Mesenchymal stem cell (in vitro differentiated cells and primary cell): ENCODE data around the gene RAP1GAP2.

ENCODE experiments used
- DNase-seq: peaks from one replicate; pipeline ENCODE4 v3.0.0-alpha.2; 2013
- H2AFZ ChIP-seq: one replicate; pipeline ENCODE4 v1.6.1; 2013; ENCODE audit warnings: low read depth, mild to moderate bottlenecking, control low read depth, inconsistent platforms, low read length, moderate library complexity
- H2AK5ac ChIP-seq: 2 replicates; pipeline ENCODE4 v1.6.1; 2013; ENCODE audit warnings: low read length, moderate library complexity, mild to moderate bottlenecking, inconsistent platforms; ENCODE audit not compliant: severe bottlenecking
- H2BK120ac ChIP-seq: one replicate; pipeline ENCODE4 v1.6.1; 2013; ENCODE audit warnings: low read depth, mild to moderate bottlenecking, inconsistent platforms, low read length, moderate library complexity
- H2BK12ac ChIP-seq, 2 experiments: one replicate each; pipeline ENCODE4 v1.6.1; 2013; ENCODE audit warnings: inconsistent platforms in 2 of 2, low read length in 2 of 2, mild to moderate bottlenecking in 2 of 2, moderate library complexity in 2 of 2, control low read depth in 1 of 2
- H2BK15ac ChIP-seq: one replicate; pipeline ENCODE4 v1.6.1; 2013; ENCODE audit warnings: mild to moderate bottlenecking, low read depth, inconsistent platforms; ENCODE audit not compliant: poor library complexity, severe bottlenecking
- H2BK5ac ChIP-seq: 2 replicates; pipeline ENCODE4 v1.6.1; 2013; ENCODE audit warnings: low read depth, mild to moderate bottlenecking, low read length, control low read depth, inconsistent platforms; ENCODE audit not compliant: poor library complexity, severe bottlenecking
- H3K14ac ChIP-seq, 2 experiments: one replicate each; pipeline ENCODE4 v1.6.1; 2013; ENCODE audit warnings: inconsistent platforms in 2 of 2, low read length in 2 of 2, control low read depth in 1 of 2, mild to moderate bottlenecking in 1 of 2, moderate library complexity in 1 of 2
- H3K18ac ChIP-seq, 2 experiments: one replicate each; pipeline ENCODE4 v1.6.1; 2013; ENCODE audit warnings: inconsistent platforms in 2 of 2, low read length in 2 of 2, control low read depth in 1 of 2, low read depth in 1 of 2, mild to moderate bottlenecking in 1 of 2
- H3K23ac ChIP-seq, 2 experiments: one replicate each; pipeline ENCODE4 v1.6.1; 2013; ENCODE audit warnings: inconsistent platforms in 2 of 2, low read length in 2 of 2, mild to moderate bottlenecking in 2 of 2, moderate library complexity in 2 of 2, control low read depth in 1 of 2
- H3K27ac ChIP-seq: 2 replicates; pipeline ENCODE4 v1.5.1; 2013; ENCODE audit warnings: mild to moderate bottlenecking, moderate library complexity, low read length, control low read depth, inconsistent platforms; ENCODE audit not compliant: poor library complexity, severe bottlenecking
- H3K27me3 ChIP-seq, 2 experiments: 2 replicates each; pipeline versions ENCODE4 v1.6.1 to v1.7.0; 2013; ENCODE audit warnings: low read length in 2 of 2, mild to moderate bottlenecking in 2 of 2, moderate library complexity in 2 of 2, control low read depth in 1 of 2, inconsistent platforms in 1 of 2; ENCODE audit not compliant: control insufficient read depth in 1 of 2, insufficient read depth in 1 of 2
- H3K36me3 ChIP-seq, 2 experiments: 2 replicates each; pipeline versions ENCODE4 v1.6.1 to v1.7.0; 2013; ENCODE audit warnings: low read length in 2 of 2, control low read depth in 1 of 2, inconsistent platforms in 1 of 2, low read depth in 1 of 2, mild to moderate bottlenecking in 1 of 2; ENCODE audit not compliant: insufficient read depth in 2 of 2, control insufficient read depth in 1 of 2
- H3K4ac ChIP-seq, 2 experiments: one replicate each; pipeline ENCODE4 v1.6.1; 2013; ENCODE audit warnings: inconsistent platforms in 2 of 2, low read length in 2 of 2, mild to moderate bottlenecking in 2 of 2, moderate library complexity in 2 of 2, control low read depth in 1 of 2, low read depth in 1 of 2
- H3K4me1 ChIP-seq: 2 replicates; pipeline ENCODE4 v1.6.1; 2013; ENCODE audit warnings: low read depth, low read length, control low read depth; ENCODE audit not compliant: control insufficient read depth, insufficient read depth
- H3K4me2 ChIP-seq: 2 replicates; pipeline ENCODE4 v1.6.1; 2013; ENCODE audit warnings: low read length, mild to moderate bottlenecking, inconsistent platforms; ENCODE audit not compliant: poor library complexity, severe bottlenecking
- H3K4me3 ChIP-seq, 2 experiments: 2 replicates each; pipeline versions ENCODE4 v1.5.1 to v1.7.0; 2013; ENCODE audit warnings: low read length in 2 of 2, mild to moderate bottlenecking in 2 of 2, control low read depth in 1 of 2, low read depth in 1 of 2; ENCODE audit not compliant: insufficient read depth in 1 of 2
- H3K79me1 ChIP-seq: replicated peaks from 2 replicates; pipeline ENCODE4 v1.6.1; 2013; ENCODE audit warnings: mild to moderate bottlenecking, control low read depth, low read length, inconsistent platforms; ENCODE audit not compliant: poor library complexity, severe bottlenecking
- H3K9ac ChIP-seq: 2 replicates; pipeline ENCODE4 v1.7.0; 2013; ENCODE audit warnings: mild to moderate bottlenecking, low read length, moderate library complexity
- H3K9me3 ChIP-seq: 2 replicates; pipeline ENCODE4 v1.7.0; 2013; ENCODE audit warnings: mild to moderate bottlenecking, low read length; ENCODE audit not compliant: control insufficient read depth
- H4K8ac ChIP-seq: one replicate; pipeline ENCODE4 v1.6.1; 2013; ENCODE audit warnings: inconsistent platforms, mild to moderate bottlenecking, low read length, moderate library complexity
- H4K91ac ChIP-seq: one replicate; pipeline ENCODE4 v1.6.1; 2013; ENCODE audit warnings: mild to moderate bottlenecking, low read length, inconsistent platforms
- WGBS: methylation state at CpG from one replicate; pipeline ENCODE4 v1.1.7; 2013; ENCODE audit warnings: mixed read lengths; 5-methylcytosine and 5-hydroxymethylcytosine counted together

RAP1GAP2 gene

GRCh38 chr17:2841606-2842005 is 45.4 kb downstream of the RAP1GAP2 start:
- Histone ChIP-seq H3K9ac (no peak overlapping the region), H3K9me3 (no peaks in the 10 kb centered on the region), H2AFZ (peak overlapping the region; percentile 15), H3K36me3 (no peaks in the 10 kb centered on the region), H3K79me1 (no peaks in the 10 kb centered on the region), H3K4ac (peak overlapping the region in 1 of 2 experiments; percentile 27), H4K8ac (peak overlapping the region; percentile 90), H3K4me2 (no peak overlapping the region), H3K14ac (peak overlapping the region in 1 of 2 experiments; percentile 37), H3K23ac (no peak overlapping the region), H2BK15ac (no peak overlapping the region), H2AK5ac (no peak overlapping the region), H3K18ac (peak overlapping the region in 1 of 2 experiments; percentile 15), H2BK12ac (no peak overlapping the region), H3K27ac (no peak overlapping the region), H3K4me1 (peaks cover 10% of the 10 kb centered on the region), H2BK120ac (no peak overlapping the region), H3K4me3 (peak overlapping the region in 1 of 2 experiments; percentile 7), H4K91ac (peak overlapping the region; percentile 56), H3K27me3 (peaks cover 0 to 29% of the 10 kb centered on the region in 2 experiments), H2BK5ac (no peak overlapping the region)
- DNase-seq: peak; percentile 33
- WGBS: 43% methylated on average over 5 of the region's 5 CpGs

- peaks cover 0 to 23% of the 10 kb centered on the region in 2 experiments for H3K27me3 ChIP-seq
- no peak overlapping the region for H3K27ac ChIP-seq
- H3K23ac ChIP-seq: no peak overlapping the region
- H3K36me3 ChIP-seq: no peaks in the 10 kb centered on the region
- H4K8ac ChIP-seq: no peak overlapping the region
- H3K4me2 ChIP-seq: no peak overlapping the region
- no peaks in the 10 kb centered on the region for H3K79me1 ChIP-seq
- no peak overlapping the region for H3K14ac ChIP-seq
- H3K9me3 ChIP-seq: no peaks in the 10 kb centered on the region
- WGBS: 83% methylated on average over 4 of the region's 10 CpGs
- H2BK5ac ChIP-seq: no peak overlapping the region
- no peak overlapping the region for H2AK5ac ChIP-seq
- H2AFZ ChIP-seq: no peak overlapping the region
- H3K4me1 ChIP-seq: peaks cover 10% of the 10 kb centered on the region
- H3K18ac ChIP-seq: no peak overlapping the region
- no peak overlapping the region for H2BK15ac ChIP-seq
- no peak overlapping the region for H4K91ac ChIP-seq
- no peak overlapping the region for H3K4ac ChIP-seq
- no peak overlapping the region for H2BK120ac ChIP-seq
- H2BK12ac ChIP-seq: no peak overlapping the region
- no peak overlapping the region for H3K9ac ChIP-seq
- H3K4me3 ChIP-seq: no peak overlapping the region
- DNase-seq: no peak
Measured at GRCh38 chr17:2842464-2842863, 46.2 kb downstream of the RAP1GAP2 start.

GRCh38 chr17:2844416-2844815 is 48.2 kb downstream of the RAP1GAP2 start:
- H3K9me3 ChIP-seq: no peaks in the 10 kb centered on the region
- DNase-seq: peak; percentile 59

GRCh38 chr17:2847381-2848333 is 51.4 kb downstream of the RAP1GAP2 start:
- H3K4me3 ChIP-seq: no peak overlapping the region
- no peaks in the 10 kb centered on the region for H3K9me3 ChIP-seq
- no peak overlapping the region for H3K23ac ChIP-seq
- peaks cover 21% of the 10 kb centered on the region for H3K4me1 ChIP-seq
- H2BK15ac ChIP-seq: no peak overlapping the region
- H2AK5ac ChIP-seq: peak overlapping the region; percentile 51
- no peak overlapping the region for H2BK120ac ChIP-seq
- peaks cover 0 to 29% of the 10 kb centered on the region in 2 experiments for H3K27me3 ChIP-seq
- DNase-seq: no peak
- no peak overlapping the region for H3K9ac ChIP-seq
- H3K14ac ChIP-seq: no peak overlapping the region
- no peak overlapping the region for H4K8ac ChIP-seq
- 84% methylated on average over 9 of the region's 17 CpGs for WGBS
- H3K79me1 ChIP-seq: no peaks in the 10 kb centered on the region
- no peak overlapping the region for H2BK12ac ChIP-seq
- H2BK5ac ChIP-seq: no peak overlapping the region
- H3K4me2 ChIP-seq: no peak overlapping the region
- H3K4ac ChIP-seq: no peak overlapping the region
- H4K91ac ChIP-seq: no peak overlapping the region
- no peak overlapping the region for H3K27ac ChIP-seq
- no peak overlapping the region for H3K18ac ChIP-seq
- no peak overlapping the region for H2AFZ ChIP-seq
- no peaks in the 10 kb centered on the region for H3K36me3 ChIP-seq

More at GRCh38 chr17:2844416-2844815, 48.2 kb downstream of the RAP1GAP2 start:
- no peak overlapping the region for H3K23ac ChIP-seq
- peak overlapping the region; percentile 4 for H3K27ac ChIP-seq
- no peak overlapping the region for H2BK15ac ChIP-seq
- H4K8ac ChIP-seq: no peak overlapping the region
- H3K9ac ChIP-seq: no peak overlapping the region
- H3K4me2 ChIP-seq: no peak overlapping the region
- WGBS: 18% methylated on average over 6 of the region's 6 CpGs
- no peaks in the 10 kb centered on the region for H3K36me3 ChIP-seq
- H2BK5ac ChIP-seq: no peak overlapping the region
- no peaks in the 10 kb centered on the region for H3K79me1 ChIP-seq
- H3K18ac ChIP-seq: no peak overlapping the region
- no peak overlapping the region for H4K91ac ChIP-seq
- peaks cover 0 to 26% of the 10 kb centered on the region in 2 experiments for H3K27me3 ChIP-seq
- H2AFZ ChIP-seq: no peak overlapping the region
- no peak overlapping the region for H2BK12ac ChIP-seq
- no peak overlapping the region for H3K4ac ChIP-seq
- H2BK120ac ChIP-seq: no peak overlapping the region
- H3K14ac ChIP-seq: no peak overlapping the region
- peaks cover 21% of the 10 kb centered on the region for H3K4me1 ChIP-seq
- H2AK5ac ChIP-seq: no peak overlapping the region
- no peak overlapping the region for H3K4me3 ChIP-seq
